Erythroblast (primary cell): ENCODE measurements around the gene MAPK12.
"Not testable (repeated sequence)": the region's sequence is repeated elsewhere in the genome, so short reads cannot be mapped to it uniquely, and the experiment has no call there.

ENCODE experiments used
- DNase-seq, 2 experiments: peaks; one replicate each; lab custom pipeline; 2025; lab: John Stamatoyannopoulos, UW
- GATA1 ChIP-seq: IDR thresholded peaks from 2 replicates; pipeline ENCODE4 v1.6.1; 2011; ENCODE audit warnings: low read depth, mild to moderate bottlenecking, control low read depth, low read length, moderate library complexity
- POLR2A ChIP-seq: IDR thresholded peaks from 2 replicates; pipeline ENCODE4 v1.6.1; 2011; ENCODE audit warnings: mild to moderate bottlenecking, low read length

Gene MAPK12

GRCh38 chr22:50216055-50216683 lies 45.3 kb downstream of the MAPK12 start:
- DNase-seq, result no peak
- TF ChIP-seq GATA1, result no peak
- TF ChIP-seq POLR2A, result no peak

- no peak for DNase-seq
- TF ChIP-seq POLR2A, result no peak
- no peak for TF ChIP-seq GATA1
Measured at GRCh38 chr22:50215297-50216054, 46.0 kb downstream of the MAPK12 start.

- no peak for DNase-seq
- TF ChIP-seq GATA1 (no peak), POLR2A (no peak)
Measured at GRCh38 chr22:50213263-50213662, 48.2 kb downstream of the MAPK12 start.

GRCh38 chr22:50211147-50211546 lies 50.3 kb downstream of the MAPK12 start:
- TF ChIP-seq POLR2A (no peak), GATA1 (no peak)
- DNase-seq, result no peak

- DNase-seq, result no peak
- TF ChIP-seq GATA1 (no peak), POLR2A (no peak)
Measured at GRCh38 chr22:50210378-50211139, 50.9 kb downstream of the MAPK12 start.

GRCh38 chr22:50209893-50210292 lies 51.6 kb downstream of the MAPK12 start:
- TF ChIP-seq GATA1 (no peak), POLR2A (no peak)
- DNase-seq, result peak; percentile 71 to 83

GRCh38 chr22:50208939-50209892 lies 52.3 kb downstream of the MAPK12 start:
- no peak for DNase-seq
- TF ChIP-seq POLR2A (peak; percentile 15), GATA1 (no peak)

- DNase-seq, result no peak
- TF ChIP-seq POLR2A (no peak), GATA1 (no peak)
Measured at GRCh38 chr22:50208430-50208938, 53.0 kb downstream of the MAPK12 start.

GRCh38 chr22:50207383-50208140 lies 53.9 kb downstream of the MAPK12 start:
- no peak for DNase-seq
- TF ChIP-seq GATA1 (no peak), POLR2A (no peak)

- peak; percentile 25 to 28 for DNase-seq
- TF ChIP-seq GATA1 (no peak), POLR2A (no peak)
Measured at GRCh38 chr22:50206599-50206998, 54.9 kb downstream of the MAPK12 start.

GRCh38 chr22:50205781-50206569 lies 55.5 kb downstream of the MAPK12 start:
- TF ChIP-seq GATA1 (no peak), POLR2A (no peak)
- DNase-seq, result no peak

- DNase-seq, result not testable (repeated sequence)
Measured at GRCh38 chr22:50204998-50205397, 56.5 kb downstream of the MAPK12 start.
